PC-3 (cell line): Measurements from ENCODE around the gene DGKI. TPM values are rescaled to one million over a fixed set of nuclear protein-coding genes. Genes with fewer than 3 reads are reported as not detected.
A peak's percentile ranks its signal among the peaks of the same experiment; 100 is the strongest.

Source experiments
- ATAC-seq: fragments of 200-7000 bp; cut with Tn5 transposase; 2 replicates; pipeline ENCODE4 v1.9.1; 2020; ENCODE audit warnings: mild to moderate bottlenecking, moderate library complexity
- BruUV-seq: library from RNA; stranded (reverse); fragments of 400-500 nt; replicated peaks from 2 replicates; lab custom pipeline; 2021; lab: Mats Ljungman, UMichigan
- CTCF ChIA-PET: fragments of 300-600 bp; sonication (Branson Sonifier 250); formaldehyde crosslinking; loops from one replicate; lab custom pipeline; 2022; ENCODE audit warnings: antibody characterized with exemption; lab: Charles Lee
- POLR2A ChIA-PET: fragments of 300-600 bp; sonication (Branson Sonifier 250); formaldehyde crosslinking; loops from one replicate; lab custom pipeline; 2022; ENCODE audit warnings: antibody characterized with exemption; ENCODE audit not compliant: unreplicated experiment; lab: Charles Lee
- DNase-seq: peaks from one replicate; pipeline ENCODE4 v3.0.0-alpha.2; 2015
- H2AFZ ChIP-seq: fragments of 300-600 bp; sonication (generic); 2 replicates; pipeline ENCODE4 v1.6.0; 2016; ENCODE audit warnings: antibody characterized with exemption, low read length
- H3F3A ChIP-seq: fragments of 300-600 bp; sonication (generic); one replicate; pipeline ENCODE4 v1.6.0; 2017; ENCODE audit warnings: antibody characterized with exemption, low read length, control low read depth, mild to moderate bottlenecking; ENCODE audit not compliant: unreplicated experiment
- H3K27ac ChIP-seq: fragments of 300-600 bp; sonication (generic); 2 replicates; pipeline ENCODE4 v1.5.1; 2016; ENCODE audit warnings: mild to moderate bottlenecking, low read length
- H3K27me3 ChIP-seq: fragments of 300-600 bp; sonication (generic); 2 replicates; pipeline ENCODE4 v1.6.1; 2016; ENCODE audit warnings: low read length, mixed read lengths
- H3K36me3 ChIP-seq: fragments of 300-600 bp; sonication (generic); 2 replicates; pipeline ENCODE4 v1.6.1; 2016; ENCODE audit warnings: low read depth, mixed run types, low read length, mixed read lengths
- H3K4me1 ChIP-seq: fragments of 300-600 bp; sonication (generic); 2 replicates; pipeline ENCODE4 v1.5.1; 2016; ENCODE audit warnings: low read length; ENCODE audit not compliant: insufficient read depth
- H3K4me2 ChIP-seq: fragments of 300-600 bp; sonication (generic); 2 replicates; pipeline ENCODE4 v1.6.0; 2016; ENCODE audit warnings: low read length
- H3K4me3 ChIP-seq: fragments of 300-600 bp; sonication (generic); 2 replicates; pipeline ENCODE4 v1.5.1; 2016; ENCODE audit warnings: mild to moderate bottlenecking, low read length, mixed read lengths
- H3K79me2 ChIP-seq: fragments of 300-600 bp; sonication (generic); 2 replicates; pipeline ENCODE4 v1.6.1; 2017; ENCODE audit warnings: low read length, mixed read lengths
- H3K9ac ChIP-seq: fragments of 300-600 bp; sonication (generic); 2 replicates; pipeline ENCODE4 v1.6.0; 2016; ENCODE audit warnings: mild to moderate bottlenecking, low read length
- H3K9me2 ChIP-seq: fragments of 300-600 bp; sonication (generic); replicated peaks from 2 replicates; pipeline ENCODE4 v1.6.1; 2016; ENCODE audit warnings: mixed run types, low read length, mixed read lengths
- H3K9me3 ChIP-seq: fragments of 300-600 bp; sonication (generic); 2 replicates; pipeline ENCODE4 v1.6.1; 2016; ENCODE audit warnings: low read length, mixed read lengths
- H4K20me1 ChIP-seq: fragments of 300-600 bp; sonication (generic); 2 replicates; pipeline ENCODE4 v1.6.1; 2016; ENCODE audit warnings: low read length, mixed read lengths
- EZH2 ChIP-seq: fragments of 300-600 bp; sonication (generic); IDR thresholded peaks from one replicate; pipeline ENCODE4 v1.6.1; 2017; ENCODE audit warnings: antibody characterized with exemption, mild to moderate bottlenecking, low read length; ENCODE audit not compliant: unreplicated experiment
- EZH2phosphoT487 ChIP-seq: fragments of 300-600 bp; sonication (generic); IDR thresholded peaks from 2 replicates; pipeline ENCODE4 v1.6.1; 2018; ENCODE audit warnings: mild to moderate bottlenecking, antibody characterized with exemption, low read length, borderline replicate concordance
- intact Hi-C: fragments of 100-400 bp; cut with micrococcal nuclease; formaldehyde crosslinking; loops from 2 replicates; pipeline ENCODE4 v1.9.0; 2023
- total RNA-seq: library from RNA; depleted of rRNA; stranded (reverse); fragments of >200 nt; gene quantifications from 2 replicates; pipeline ENCODE4 v1.2.3, GENCODE V29; 2014
- TF ChIP-seq, protein P1 (sequence below): fragments of 300-600 bp; sonication (generic); conservative IDR thresholded peaks from 2 replicates; pipeline ENCODE4 v1.5.1; 2017; ENCODE audit warnings: antibody characterized with exemption, low read depth, mild to moderate bottlenecking, low read length

DGKI gene
- total RNA-seq, 1 experiment from 2014 or later = not detected

DNA sequence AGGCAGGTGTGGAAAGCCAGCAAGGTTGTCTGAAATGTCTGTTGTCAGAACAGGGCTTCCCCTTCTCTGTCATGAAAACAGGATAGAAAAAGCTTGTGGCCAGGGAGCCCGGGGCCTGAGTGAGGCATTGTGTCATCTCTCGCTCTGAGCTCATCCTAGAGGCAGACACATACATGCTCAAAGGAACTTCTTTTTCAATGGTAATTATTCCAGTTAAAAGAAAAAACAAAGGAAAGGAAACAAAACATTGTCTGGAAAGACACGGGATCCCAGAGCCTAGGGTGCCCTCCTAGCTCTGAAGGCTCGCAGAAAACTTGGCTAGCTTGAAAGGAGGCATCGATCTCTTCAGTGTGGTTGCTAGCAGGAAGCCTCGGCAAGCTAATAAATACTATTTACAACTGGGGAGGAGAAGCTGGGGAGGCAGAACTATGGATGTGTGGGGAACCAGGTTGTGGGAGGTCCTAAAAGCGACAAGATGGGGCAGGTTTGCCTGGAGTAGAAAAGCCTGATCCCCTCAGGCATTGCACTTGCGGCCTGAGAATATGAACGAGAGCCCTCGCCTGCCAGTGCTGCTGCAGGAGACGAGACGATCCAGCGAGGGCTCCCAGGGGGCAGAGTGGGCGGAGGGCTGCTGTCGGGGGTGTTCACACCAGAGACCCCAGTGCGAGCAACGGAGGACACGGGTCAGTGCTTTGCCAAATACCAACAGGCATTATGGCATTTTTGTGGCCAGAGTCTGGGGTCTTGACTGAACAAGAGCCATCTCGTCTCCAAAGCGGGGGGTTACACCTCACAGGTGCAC lies 32.8 kb upstream of the DGKI start:
- intact Hi-C loops = loop anchor here (5.0 kb wide), 1 partner anchor 222 kb away; no protein-coding TSS in a partner anchor
- Histone ChIP-seq H3K9ac (no peak overlapping the region), H3K36me3 (peaks cover 6% of the 10 kb centered on the region; the same call in 1 of the 2 replicates), H3F3A (no peaks in the 10 kb centered on the region), H3K79me2 (no peaks in the 10 kb centered on the region), H2AFZ (no peak overlapping the region), H4K20me1 (no peaks in the 10 kb centered on the region), H3K27ac (no peak overlapping the region), H3K4me2 (no peak overlapping the region), H3K9me2 (no peaks in the 10 kb centered on the region), H3K27me3 (no peaks in the 10 kb centered on the region), H3K4me3 (no peak overlapping the region), H3K9me3 (no peaks in the 10 kb centered on the region), H3K4me1 (peaks cover 15% of the 10 kb centered on the region)
- TF ChIP-seq, protein P1, sequence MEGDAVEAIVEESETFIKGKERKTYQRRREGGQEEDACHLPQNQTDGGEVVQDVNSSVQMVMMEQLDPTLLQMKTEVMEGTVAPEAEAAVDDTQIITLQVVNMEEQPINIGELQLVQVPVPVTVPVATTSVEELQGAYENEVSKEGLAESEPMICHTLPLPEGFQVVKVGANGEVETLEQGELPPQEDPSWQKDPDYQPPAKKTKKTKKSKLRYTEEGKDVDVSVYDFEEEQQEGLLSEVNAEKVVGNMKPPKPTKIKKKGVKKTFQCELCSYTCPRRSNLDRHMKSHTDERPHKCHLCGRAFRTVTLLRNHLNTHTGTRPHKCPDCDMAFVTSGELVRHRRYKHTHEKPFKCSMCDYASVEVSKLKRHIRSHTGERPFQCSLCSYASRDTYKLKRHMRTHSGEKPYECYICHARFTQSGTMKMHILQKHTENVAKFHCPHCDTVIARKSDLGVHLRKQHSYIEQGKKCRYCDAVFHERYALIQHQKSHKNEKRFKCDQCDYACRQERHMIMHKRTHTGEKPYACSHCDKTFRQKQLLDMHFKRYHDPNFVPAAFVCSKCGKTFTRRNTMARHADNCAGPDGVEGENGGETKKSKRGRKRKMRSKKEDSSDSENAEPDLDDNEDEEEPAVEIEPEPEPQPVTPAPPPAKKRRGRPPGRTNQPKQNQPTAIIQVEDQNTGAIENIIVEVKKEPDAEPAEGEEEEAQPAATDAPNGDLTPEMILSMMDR = no peak
- TF ChIP-seq EZH2 = no peak
- TF ChIP-seq EZH2phosphoT487 = no peak
- ChIA-PET POLR2A (no interaction called here), CTCF (no interaction called here)
- no peak for DNase-seq
- no TSS peak for BruUV-seq
- no peak for ATAC-seq

DNA sequence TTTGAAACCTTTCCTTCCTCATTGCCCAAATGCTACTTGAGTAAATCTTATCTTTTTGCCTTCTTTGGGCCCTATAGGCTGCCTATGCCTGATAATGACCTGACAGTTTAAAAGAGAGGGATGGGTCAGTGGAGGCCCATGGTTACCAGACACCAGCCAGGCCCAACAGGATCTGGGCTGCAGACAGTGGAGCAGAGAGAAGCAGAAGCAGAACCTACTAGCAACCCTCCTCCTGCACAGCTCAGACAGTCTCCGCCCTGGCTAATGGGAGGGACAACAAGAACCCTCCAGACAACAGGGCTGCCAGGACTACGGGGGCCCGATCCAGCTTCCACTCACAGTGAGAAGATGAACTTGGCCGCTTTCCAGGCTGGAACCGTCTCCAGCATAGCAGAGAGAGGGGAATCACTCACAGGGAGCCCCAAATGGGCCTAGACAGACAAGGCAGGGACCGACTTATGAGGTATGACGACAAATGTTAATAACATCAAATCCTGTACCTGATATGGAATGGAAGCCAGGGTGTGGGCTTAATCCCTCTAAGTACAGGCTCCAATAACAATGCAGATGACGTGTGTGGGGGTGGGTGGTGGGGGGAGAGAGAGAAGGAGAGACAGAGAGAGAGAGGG lies 31.7 kb upstream of the DGKI start:
- intact Hi-C loops = no loop called here
- CTCF ChIA-PET = no interaction called here
- TSS peak; percentile 8 for BruUV-seq

More for the DNA sequence above, 31.7 kb upstream of the DGKI start:
- POLR2A ChIA-PET = no interaction called here
- Histone ChIP-seq H3K4me3 (no peak overlapping the region), H3F3A (no peaks in the 10 kb centered on the region), H4K20me1 (no peaks in the 10 kb centered on the region), H3K9ac (no peak overlapping the region), H3K9me3 (no peaks in the 10 kb centered on the region), H3K27me3 (no peaks in the 10 kb centered on the region), H3K36me3 (peaks cover 6% of the 10 kb centered on the region; the same call in 1 of the 2 replicates), H3K4me2 (no peak overlapping the region), H2AFZ (no peak overlapping the region), H3K9me2 (no peaks in the 10 kb centered on the region), H3K4me1 (peaks cover 15% of the 10 kb centered on the region), H3K27ac (no peak overlapping the region), H3K79me2 (no peaks in the 10 kb centered on the region)
- TF ChIP-seq EZH2 (no peak), EZH2phosphoT487 (no peak)
- TF ChIP-seq, protein P1 = no peak
- no peak for DNase-seq
- ATAC-seq = no peak
